HL-60 (cell line): ENCODE data around the gene ENKUR.

Source experiments
- GABPA ChIP-seq: IDR thresholded peaks from 2 replicates; pipeline ENCODE4 v1.6.1; 2012; ENCODE audit warnings: low read depth
- POLR2AphosphoS5 ChIP-seq: IDR thresholded peaks from 2 replicates; pipeline ENCODE4 v1.6.1; 2012; ENCODE audit warnings: low read depth
- TF ChIP-seq, protein P1 (sequence below): IDR thresholded peaks from one replicate; pipeline ENCODE4 v1.5.1; 2011; ENCODE audit warnings: low read length, control low read depth, inconsistent platforms; ENCODE audit not compliant: insufficient read depth
- TF ChIP-seq, protein P2 (sequence below): IDR thresholded peaks from 2 replicates; pipeline ENCODE4 v1.6.1; 2012; ENCODE audit warnings: low read depth; ENCODE audit not compliant: insufficient replicate concordance

GRCh38 chr10:24981161-24981710, 34.7 kb downstream of the ENKUR start:
- TF ChIP-seq, protein P1, sequence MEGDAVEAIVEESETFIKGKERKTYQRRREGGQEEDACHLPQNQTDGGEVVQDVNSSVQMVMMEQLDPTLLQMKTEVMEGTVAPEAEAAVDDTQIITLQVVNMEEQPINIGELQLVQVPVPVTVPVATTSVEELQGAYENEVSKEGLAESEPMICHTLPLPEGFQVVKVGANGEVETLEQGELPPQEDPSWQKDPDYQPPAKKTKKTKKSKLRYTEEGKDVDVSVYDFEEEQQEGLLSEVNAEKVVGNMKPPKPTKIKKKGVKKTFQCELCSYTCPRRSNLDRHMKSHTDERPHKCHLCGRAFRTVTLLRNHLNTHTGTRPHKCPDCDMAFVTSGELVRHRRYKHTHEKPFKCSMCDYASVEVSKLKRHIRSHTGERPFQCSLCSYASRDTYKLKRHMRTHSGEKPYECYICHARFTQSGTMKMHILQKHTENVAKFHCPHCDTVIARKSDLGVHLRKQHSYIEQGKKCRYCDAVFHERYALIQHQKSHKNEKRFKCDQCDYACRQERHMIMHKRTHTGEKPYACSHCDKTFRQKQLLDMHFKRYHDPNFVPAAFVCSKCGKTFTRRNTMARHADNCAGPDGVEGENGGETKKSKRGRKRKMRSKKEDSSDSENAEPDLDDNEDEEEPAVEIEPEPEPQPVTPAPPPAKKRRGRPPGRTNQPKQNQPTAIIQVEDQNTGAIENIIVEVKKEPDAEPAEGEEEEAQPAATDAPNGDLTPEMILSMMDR, result no peak
- TF ChIP-seq POLR2AphosphoS5 (no peak), GABPA (no peak)
- TF ChIP-seq, protein P2, sequence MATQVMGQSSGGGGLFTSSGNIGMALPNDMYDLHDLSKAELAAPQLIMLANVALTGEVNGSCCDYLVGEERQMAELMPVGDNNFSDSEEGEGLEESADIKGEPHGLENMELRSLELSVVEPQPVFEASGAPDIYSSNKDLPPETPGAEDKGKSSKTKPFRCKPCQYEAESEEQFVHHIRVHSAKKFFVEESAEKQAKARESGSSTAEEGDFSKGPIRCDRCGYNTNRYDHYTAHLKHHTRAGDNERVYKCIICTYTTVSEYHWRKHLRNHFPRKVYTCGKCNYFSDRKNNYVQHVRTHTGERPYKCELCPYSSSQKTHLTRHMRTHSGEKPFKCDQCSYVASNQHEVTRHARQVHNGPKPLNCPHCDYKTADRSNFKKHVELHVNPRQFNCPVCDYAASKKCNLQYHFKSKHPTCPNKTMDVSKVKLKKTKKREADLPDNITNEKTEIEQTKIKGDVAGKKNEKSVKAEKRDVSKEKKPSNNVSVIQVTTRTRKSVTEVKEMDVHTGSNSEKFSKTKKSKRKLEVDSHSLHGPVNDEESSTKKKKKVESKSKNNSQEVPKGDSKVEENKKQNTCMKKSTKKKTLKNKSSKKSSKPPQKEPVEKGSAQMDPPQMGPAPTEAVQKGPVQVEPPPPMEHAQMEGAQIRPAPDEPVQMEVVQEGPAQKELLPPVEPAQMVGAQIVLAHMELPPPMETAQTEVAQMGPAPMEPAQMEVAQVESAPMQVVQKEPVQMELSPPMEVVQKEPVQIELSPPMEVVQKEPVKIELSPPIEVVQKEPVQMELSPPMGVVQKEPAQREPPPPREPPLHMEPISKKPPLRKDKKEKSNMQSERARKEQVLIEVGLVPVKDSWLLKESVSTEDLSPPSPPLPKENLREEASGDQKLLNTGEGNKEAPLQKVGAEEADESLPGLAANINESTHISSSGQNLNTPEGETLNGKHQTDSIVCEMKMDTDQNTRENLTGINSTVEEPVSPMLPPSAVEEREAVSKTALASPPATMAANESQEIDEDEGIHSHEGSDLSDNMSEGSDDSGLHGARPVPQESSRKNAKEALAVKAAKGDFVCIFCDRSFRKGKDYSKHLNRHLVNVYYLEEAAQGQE, result no peak
